SK-N-SH treated with all-trans-retinoic acid at 6 μM for 48 hours (cell line): Measurements from ENCODE around the gene STX18.

Source experiments
- ARNTL ChIP-seq: fragments of 450-650 bp; formaldehyde crosslinking; IDR thresholded peaks from 2 replicates; pipeline ENCODE4 v1.5.0; 2020; ENCODE audit warnings: low read depth, mild to moderate bottlenecking, moderate library complexity, borderline replicate concordance
- BACH2 ChIP-seq: fragments of 250-450 bp; sonication (Bioruptor Pico); IDR thresholded peaks from 2 replicates; pipeline ENCODE4 v1.9.0; 2021; ENCODE audit warnings: mild to moderate bottlenecking, borderline replicate concordance
- ESRRG ChIP-seq: fragments of 250-450 bp; sonication (Bioruptor Pico); IDR thresholded peaks from 2 replicates; pipeline ENCODE4 v1.6.1; 2021; ENCODE audit warnings: mild to moderate bottlenecking
- ISL1 ChIP-seq: fragments of 250-450 bp; sonication (Bioruptor Pico); IDR thresholded peaks from 2 replicates; pipeline ENCODE4 v2.1.2; 2022; ENCODE audit warnings: mild to moderate bottlenecking, moderate library complexity
- PPARA ChIP-seq: fragments of 250-450 bp; sonication (Bioruptor Pico); IDR thresholded peaks from 2 replicates; pipeline ENCODE4 v1.5.0; 2020; ENCODE audit warnings: mild to moderate bottlenecking, borderline replicate concordance
- RARB ChIP-seq: fragments of 250-450 bp; sonication (Bioruptor Pico); IDR thresholded peaks from 2 replicates; pipeline ENCODE4 v1.8.0; 2021; ENCODE audit warnings: mild to moderate bottlenecking, moderate library complexity
- SNAI2 ChIP-seq: fragments of 250-450 bp; sonication (Bioruptor Pico); IDR thresholded peaks from 2 replicates; pipeline ENCODE4 v1.5.0; 2020; ENCODE audit warnings: mild to moderate bottlenecking, moderate library complexity
- ZFP3 ChIP-seq: fragments of 250-450 bp; sonication (Bioruptor Pico); IDR thresholded peaks from 2 replicates; pipeline ENCODE4 v1.5.0; 2020; ENCODE audit warnings: mild to moderate bottlenecking, moderate library complexity

- TF ChIP-seq ARNTL (CRISPR knock-in tag) (no peak), ISL1 (no peak), PPARA (CRISPR knock-in tag) (no peak), SNAI2 (no peak), ESRRG (no peak), ZFP3 (CRISPR knock-in tag) (no peak), RARB (CRISPR knock-in tag) (no peak), BACH2 (CRISPR knock-in tag) (no peak)
These were observed 123.0 kb downstream of the STX18 start for GRCh38 chr4:4418676-4419390.
